Smooth muscle cell (in vitro differentiated cells): ENCODE measurements around the gene BBS9. TPM values are rescaled to one million over a fixed set of nuclear protein-coding genes. Genes with fewer than 3 reads are reported as not detected.

ENCODE experiments used
- DNase-seq: peaks from one replicate; lab custom pipeline; 2025; ENCODE audit not compliant: unreplicated experiment; lab: John Stamatoyannopoulos, UW
- H2AFZ ChIP-seq: fragments of 200-600 bp; sonication (generic); 2 replicates; pipeline ENCODE4 v1.6.0; 2016; ENCODE audit warnings: antibody characterized with exemption, low read depth, mild to moderate bottlenecking
- H3F3A ChIP-seq: fragments of 200-600 bp; sonication (generic); 2 replicates; pipeline ENCODE4 v1.6.0; 2017; ENCODE audit warnings: antibody characterized with exemption, low read depth
- H3K27ac ChIP-seq: fragments of 200-600 bp; sonication (generic); 2 replicates; pipeline ENCODE4 v1.5.1; 2016; ENCODE audit warnings: low read depth, mild to moderate bottlenecking
- H3K27me3 ChIP-seq: fragments of 200-600 bp; sonication (generic); 2 replicates; pipeline ENCODE4 v1.6.1; 2016; ENCODE audit warnings: low read depth, mild to moderate bottlenecking
- H3K36me3 ChIP-seq: fragments of 200-600 bp; sonication (generic); 2 replicates; pipeline ENCODE4 v1.5.1; 2016; ENCODE audit warnings: low read depth
- H3K4me1 ChIP-seq: fragments of 200-600 bp; sonication (generic); 2 replicates; pipeline ENCODE4 v1.5.1; 2016; ENCODE audit warnings: low read depth
- H3K4me2 ChIP-seq: fragments of 200-600 bp; sonication (generic); 2 replicates; pipeline ENCODE4 v1.6.0; 2016; ENCODE audit warnings: mild to moderate bottlenecking
- H3K4me3 ChIP-seq: fragments of 200-600 bp; sonication (generic); 2 replicates; pipeline ENCODE4 v1.5.1; 2016; ENCODE audit warnings: mild to moderate bottlenecking
- H3K79me2 ChIP-seq: fragments of 200-600 bp; sonication (generic); 2 replicates; pipeline ENCODE4 v1.6.0; 2016; ENCODE audit warnings: low read depth, mild to moderate bottlenecking
- H3K9ac ChIP-seq: fragments of 200-600 bp; sonication (generic); 2 replicates; pipeline ENCODE4 v1.6.0; 2016; ENCODE audit warnings: low read depth
- H3K9me3 ChIP-seq: fragments of 200-600 bp; sonication (generic); replicated peaks from 2 replicates; pipeline ENCODE4 v1.5.1; 2016; ENCODE audit warnings: low read depth
- H4K20me1 ChIP-seq: fragments of 200-600 bp; sonication (generic); 2 replicates; pipeline ENCODE4 v1.6.0; 2016; ENCODE audit warnings: low read depth
- WGBS: methylation state at CpG from one replicate; pipeline ENCODE4 v1.1.7; 2016; ENCODE audit warnings: low lambda C conversion rate; 5-methylcytosine and 5-hydroxymethylcytosine counted together
- polyA plus RNA-seq: library from polyadenylated mRNA; unstranded; fragments of >200 nt; fragmentation: Nextera tagmentation; extraction: Ambion mirVana; gene quantifications from 2 replicates; pipeline ENCODE4 v1.2.1, GENCODE V29; 2016
- total RNA-seq: library from RNA; depleted of rRNA; stranded (reverse); fragments of >200 nt; gene quantifications from 2 replicates; pipeline ENCODE4 v1.2.3, GENCODE V29; 2014
- TF ChIP-seq, protein P1 (sequence below): fragments of 200-600 bp; sonication (generic); IDR thresholded peaks from 2 replicates; pipeline ENCODE4 v1.5.1; 2017; ENCODE audit warnings: borderline replicate concordance, mild to moderate bottlenecking, antibody characterized with exemption; ENCODE audit not compliant: insufficient read depth, poor library complexity, severe bottlenecking

BBS9 gene
- total and polyA plus RNA-seq, 2 experiments from 2014 or later: 12.8 to 19.6 TPM

GRCh38 chr7:33487998-33488682 is 358.8 kb downstream of the BBS9 start:
- no peaks in the 10 kb centered on the region for H3K9me3 ChIP-seq
- H3K4me3 ChIP-seq: no peak overlapping the region
- DNase-seq: no peak
- H3K79me2 ChIP-seq: no peaks in the 10 kb centered on the region
- H3K4me2 ChIP-seq: no peak overlapping the region
- TF ChIP-seq, protein P1, sequence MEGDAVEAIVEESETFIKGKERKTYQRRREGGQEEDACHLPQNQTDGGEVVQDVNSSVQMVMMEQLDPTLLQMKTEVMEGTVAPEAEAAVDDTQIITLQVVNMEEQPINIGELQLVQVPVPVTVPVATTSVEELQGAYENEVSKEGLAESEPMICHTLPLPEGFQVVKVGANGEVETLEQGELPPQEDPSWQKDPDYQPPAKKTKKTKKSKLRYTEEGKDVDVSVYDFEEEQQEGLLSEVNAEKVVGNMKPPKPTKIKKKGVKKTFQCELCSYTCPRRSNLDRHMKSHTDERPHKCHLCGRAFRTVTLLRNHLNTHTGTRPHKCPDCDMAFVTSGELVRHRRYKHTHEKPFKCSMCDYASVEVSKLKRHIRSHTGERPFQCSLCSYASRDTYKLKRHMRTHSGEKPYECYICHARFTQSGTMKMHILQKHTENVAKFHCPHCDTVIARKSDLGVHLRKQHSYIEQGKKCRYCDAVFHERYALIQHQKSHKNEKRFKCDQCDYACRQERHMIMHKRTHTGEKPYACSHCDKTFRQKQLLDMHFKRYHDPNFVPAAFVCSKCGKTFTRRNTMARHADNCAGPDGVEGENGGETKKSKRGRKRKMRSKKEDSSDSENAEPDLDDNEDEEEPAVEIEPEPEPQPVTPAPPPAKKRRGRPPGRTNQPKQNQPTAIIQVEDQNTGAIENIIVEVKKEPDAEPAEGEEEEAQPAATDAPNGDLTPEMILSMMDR: no peak
- H2AFZ ChIP-seq: no peak overlapping the region
- H3K9ac ChIP-seq: no peak overlapping the region
- no peak overlapping the region for H3K27ac ChIP-seq
- no peaks in the 10 kb centered on the region for H3K4me1 ChIP-seq
- H3K27me3 ChIP-seq: no peaks in the 10 kb centered on the region
- no peaks in the 10 kb centered on the region for H3K36me3 ChIP-seq
- H4K20me1 ChIP-seq: no peaks in the 10 kb centered on the region
- H3F3A ChIP-seq: no peaks in the 10 kb centered on the region

DNA sequence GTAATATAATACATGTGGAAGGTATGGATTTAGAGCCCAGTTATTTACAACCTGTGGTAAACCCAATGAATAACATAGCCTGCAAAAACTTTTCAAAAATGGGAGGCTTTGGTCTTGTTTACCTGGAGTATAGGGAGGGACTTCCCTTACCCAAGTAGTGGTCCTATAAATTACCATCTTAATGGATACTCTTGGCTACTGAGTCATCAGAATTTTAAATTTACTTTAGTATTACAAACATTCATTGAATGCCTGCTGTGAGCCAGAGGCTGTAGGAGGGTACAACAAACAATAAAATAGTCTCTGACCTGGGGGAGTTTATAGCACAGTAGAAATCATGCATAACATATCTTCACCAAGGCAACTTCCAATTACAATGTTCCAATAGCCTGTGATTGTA is 365.1 kb downstream of the BBS9 start:
- Histone ChIP-seq H3K9me3 (no peaks in the 10 kb centered on the region), H4K20me1 (no peaks in the 10 kb centered on the region), H3K9ac (no peak overlapping the region), H3K27ac (no peak overlapping the region), H2AFZ (no peak overlapping the region), H3K4me3 (no peak overlapping the region), H3F3A (no peaks in the 10 kb centered on the region), H3K79me2 (no peaks in the 10 kb centered on the region), H3K4me2 (no peak overlapping the region), H3K4me1 (no peaks in the 10 kb centered on the region), H3K36me3 (no peaks in the 10 kb centered on the region), H3K27me3 (no peaks in the 10 kb centered on the region)
- no peak for DNase-seq
- TF ChIP-seq, protein P1: no peak

DNA sequence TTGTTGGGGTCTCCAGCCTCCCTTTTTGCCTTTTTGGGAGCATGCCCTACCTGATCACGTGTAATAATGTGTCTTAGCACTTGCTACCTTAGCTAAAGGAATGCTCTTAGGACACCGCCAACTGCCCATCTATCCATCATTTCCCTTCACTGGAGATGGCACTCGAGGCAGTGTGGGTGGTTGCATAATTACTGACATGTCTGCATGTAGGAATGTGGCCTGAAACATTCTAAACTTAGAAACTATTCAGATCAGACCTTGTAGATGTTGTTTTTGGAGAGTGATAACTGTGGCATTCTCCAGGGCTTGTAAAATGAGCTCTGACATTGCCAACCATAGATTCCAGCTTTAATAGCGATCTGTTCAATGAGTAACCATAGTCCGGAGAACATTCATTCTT is 365.8 kb downstream of the BBS9 start:
- Histone ChIP-seq H3K79me2 (no peaks in the 10 kb centered on the region), H4K20me1 (no peaks in the 10 kb centered on the region), H3K9me3 (no peaks in the 10 kb centered on the region), H3K9ac (no peak overlapping the region), H3K4me3 (no peak overlapping the region), H3K36me3 (no peaks in the 10 kb centered on the region), H3K4me1 (no peaks in the 10 kb centered on the region), H3F3A (no peaks in the 10 kb centered on the region), H3K27ac (no peak overlapping the region), H2AFZ (no peak overlapping the region), H3K4me2 (no peak overlapping the region), H3K27me3 (no peaks in the 10 kb centered on the region)
- 33% methylated on average over 5 of the region's 5 CpGs for WGBS
- DNase-seq: no peak
- TF ChIP-seq, protein P1: no peak

- Histone ChIP-seq H3K9ac (no peak overlapping the region), H3K4me3 (no peak overlapping the region), H3K27me3 (no peaks in the 10 kb centered on the region), H3K4me2 (no peak overlapping the region), H3K79me2 (no peaks in the 10 kb centered on the region), H3K9me3 (no peaks in the 10 kb centered on the region), H3K4me1 (no peaks in the 10 kb centered on the region), H3K36me3 (no peaks in the 10 kb centered on the region), H3K27ac (no peak overlapping the region), H4K20me1 (no peaks in the 10 kb centered on the region), H3F3A (no peaks in the 10 kb centered on the region), H2AFZ (no peak overlapping the region)
- no peak for DNase-seq
- TF ChIP-seq, protein P1: no peak
- 94% methylated on average over 2 of the region's 2 CpGs for WGBS
Measured at GRCh38 chr7:33497051-33497450, 367.7 kb downstream of the BBS9 start.
